ELR (cell line): ENCODE results near the gene FTO.
"Not testable (repeated sequence)": the region's sequence is repeated elsewhere in the genome, so short reads cannot be mapped to it uniquely, and the experiment has no call there.

Source experiments
- DNase-seq: peaks from one replicate; pipeline ENCODE4 v3.0.0-alpha.2; 2015; ENCODE audit warnings: low read depth

Gene FTO

GRCh38 chr16:53864819-53865493 is 161.0 kb downstream of the FTO start:
- peak; percentile 54 for DNase-seq

- DNase-seq: peak; percentile 68
These were observed 161.5 kb downstream of the FTO start for GRCh38 chr16:53865494-53865863.

- no peak for DNase-seq
These were observed 162.6 kb downstream of the FTO start for GRCh38 chr16:53866520-53866919.

- no peak for DNase-seq
These were observed 166.9 kb downstream of the FTO start for GRCh38 chr16:53870831-53871230.

GRCh38 chr16:53872248-53873221 is 168.6 kb downstream of the FTO start:
- peak; percentile 83 for DNase-seq

GRCh38 chr16:53876811-53877210 is 172.9 kb downstream of the FTO start:
- DNase-seq: no peak

GRCh38 chr16:53878216-53878615 is 174.3 kb downstream of the FTO start:
- DNase-seq: no peak

GRCh38 chr16:53881371-53881770 is 177.4 kb downstream of the FTO start:
- peak; percentile 89 for DNase-seq

GRCh38 chr16:53882310-53882709 is 178.4 kb downstream of the FTO start:
- DNase-seq: no peak

GRCh38 chr16:53884748-53885147 is 180.8 kb downstream of the FTO start:
- no peak for DNase-seq

GRCh38 chr16:53886482-53887378 is 182.8 kb downstream of the FTO start:
- DNase-seq: no peak

- DNase-seq: no peak
These were observed 184.3 kb downstream of the FTO start for GRCh38 chr16:53888222-53888621.

GRCh38 chr16:53890877-53891276 is 186.9 kb downstream of the FTO start:
- DNase-seq: not testable (repeated sequence)

- no peak for DNase-seq
These were observed 187.6 kb downstream of the FTO start for GRCh38 chr16:53891409-53892139.

GRCh38 chr16:53892155-53892554 is 188.2 kb downstream of the FTO start:
- peak; percentile 66 for DNase-seq

- peak; percentile 86 for DNase-seq
These were observed 189.9 kb downstream of the FTO start for GRCh38 chr16:53893731-53894435.

GRCh38 chr16:53894686-53895085 is 190.7 kb downstream of the FTO start:
- no peak for DNase-seq

GRCh38 chr16:53895433-53895832 is 191.5 kb downstream of the FTO start:
- no peak for DNase-seq

GRCh38 chr16:53895851-53896250 is 191.9 kb downstream of the FTO start:
- no peak for DNase-seq

GRCh38 chr16:53896722-53897121 is 192.8 kb downstream of the FTO start:
- no peak for DNase-seq

- DNase-seq: no peak
These were observed 195.0 kb downstream of the FTO start for GRCh38 chr16:53898993-53899392.
